Progenitor cell of endocrine pancreas (in vitro differentiated cells): ENCODE results near the gene NMNAT3. TPM values are rescaled to one million over a fixed set of nuclear protein-coding genes. Genes with fewer than 3 reads are reported as not detected.

ENCODE experiments used
- DNase-seq: peaks from one replicate; pipeline ENCODE4 v3.0.0; 2021; ENCODE audit warnings: low spot score; ENCODE audit not compliant: unreplicated experiment
- H3K27ac Mint-ChIP-seq: 2 replicates; pipeline ENCODE4 v1.8.0; 2021; ENCODE audit warnings: mild to moderate bottlenecking, moderate library complexity, mixed read lengths
- H3K27me3 Mint-ChIP-seq: 2 replicates; pipeline ENCODE4 v1.8.0; 2021; ENCODE audit warnings: mixed read lengths
- H3K36me3 Mint-ChIP-seq: 2 replicates; pipeline ENCODE4 v1.8.0; 2022; ENCODE audit warnings: mixed read lengths; ENCODE audit not compliant: insufficient read depth
- H3K4me1 Mint-ChIP-seq: 2 replicates; pipeline ENCODE4 v1.8.0; 2021; ENCODE audit warnings: low read depth, mixed read lengths
- H3K4me3 Mint-ChIP-seq: 2 replicates; pipeline ENCODE4 v1.8.0; 2021; ENCODE audit warnings: low read depth, mild to moderate bottlenecking, moderate library complexity, mixed read lengths
- H3K9me3 Mint-ChIP-seq: 2 replicates; pipeline ENCODE4 v1.8.0; 2021; ENCODE audit warnings: low read depth, mixed read lengths
- total RNA-seq: library from RNA; stranded (reverse); gene quantifications from 2 replicates; pipeline ENCODE4 v1.2.1, GENCODE V29; 2021
- TF ChIP-seq, protein P1 (sequence below): fragments of 200-600 bp; sonication (generic); IDR thresholded peaks from one replicate; pipeline ENCODE4 v1.5.0; 2021; ENCODE audit warnings: antibody characterized with exemption, mild to moderate bottlenecking; ENCODE audit not compliant: unreplicated experiment

NMNAT3 gene
- total RNA-seq, 1 donor from 2014 or later, result 3.5 TPM

GRCh38 chr3:139518926-139519842 is 158.6 kb downstream of the NMNAT3 start:
- no peak for DNase-seq
- Mint-ChIP-seq H3K4me1 (peaks cover 10% of the 10 kb centered on the region), H3K27ac (peak overlapping the region; percentile 91), H3K27me3 (no peaks in the 10 kb centered on the region), H3K4me3 (no peak overlapping the region), H3K36me3 (peaks cover 31% of the 10 kb centered on the region), H3K9me3 (no peaks in the 10 kb centered on the region)
- TF ChIP-seq, protein P1, sequence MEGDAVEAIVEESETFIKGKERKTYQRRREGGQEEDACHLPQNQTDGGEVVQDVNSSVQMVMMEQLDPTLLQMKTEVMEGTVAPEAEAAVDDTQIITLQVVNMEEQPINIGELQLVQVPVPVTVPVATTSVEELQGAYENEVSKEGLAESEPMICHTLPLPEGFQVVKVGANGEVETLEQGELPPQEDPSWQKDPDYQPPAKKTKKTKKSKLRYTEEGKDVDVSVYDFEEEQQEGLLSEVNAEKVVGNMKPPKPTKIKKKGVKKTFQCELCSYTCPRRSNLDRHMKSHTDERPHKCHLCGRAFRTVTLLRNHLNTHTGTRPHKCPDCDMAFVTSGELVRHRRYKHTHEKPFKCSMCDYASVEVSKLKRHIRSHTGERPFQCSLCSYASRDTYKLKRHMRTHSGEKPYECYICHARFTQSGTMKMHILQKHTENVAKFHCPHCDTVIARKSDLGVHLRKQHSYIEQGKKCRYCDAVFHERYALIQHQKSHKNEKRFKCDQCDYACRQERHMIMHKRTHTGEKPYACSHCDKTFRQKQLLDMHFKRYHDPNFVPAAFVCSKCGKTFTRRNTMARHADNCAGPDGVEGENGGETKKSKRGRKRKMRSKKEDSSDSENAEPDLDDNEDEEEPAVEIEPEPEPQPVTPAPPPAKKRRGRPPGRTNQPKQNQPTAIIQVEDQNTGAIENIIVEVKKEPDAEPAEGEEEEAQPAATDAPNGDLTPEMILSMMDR, result no peak

- peaks cover 29% of the 10 kb centered on the region for H3K36me3 Mint-ChIP-seq
- DNase-seq, result no peak
- TF ChIP-seq, protein P1, result no peak
- no peaks in the 10 kb centered on the region for H3K9me3 Mint-ChIP-seq
- peaks cover 10% of the 10 kb centered on the region for H3K4me1 Mint-ChIP-seq
- no peak overlapping the region for H3K4me3 Mint-ChIP-seq
- H3K27ac Mint-ChIP-seq, result no peak overlapping the region
- H3K27me3 Mint-ChIP-seq, result no peaks in the 10 kb centered on the region
Observed at GRCh38 chr3:139518306-139518705, 159.5 kb downstream of the NMNAT3 start.

GRCh38 chr3:139517321-139518065 is 160.3 kb downstream of the NMNAT3 start:
- no peak overlapping the region for H3K27ac Mint-ChIP-seq

GRCh38 chr3:139514741-139515140 is 163.0 kb downstream of the NMNAT3 start:
- Mint-ChIP-seq H3K9me3 (no peaks in the 10 kb centered on the region), H3K27ac (no peak overlapping the region)

More at GRCh38 chr3:139517321-139518065, 160.3 kb downstream of the NMNAT3 start:
- H3K4me3 Mint-ChIP-seq, result no peak overlapping the region
- DNase-seq, result no peak
- no peaks in the 10 kb centered on the region for H3K27me3 Mint-ChIP-seq
- TF ChIP-seq, protein P1, result no peak
- H3K9me3 Mint-ChIP-seq, result no peaks in the 10 kb centered on the region
- peaks cover 10% of the 10 kb centered on the region for H3K4me1 Mint-ChIP-seq
- H3K36me3 Mint-ChIP-seq, result peaks cover 26% of the 10 kb centered on the region

More at GRCh38 chr3:139514741-139515140, 163.0 kb downstream of the NMNAT3 start:
- DNase-seq, result no peak
- TF ChIP-seq, protein P1, result no peak
- H3K36me3 Mint-ChIP-seq, result peaks cover 18% of the 10 kb centered on the region
- H3K27me3 Mint-ChIP-seq, result no peaks in the 10 kb centered on the region
- no peaks in the 10 kb centered on the region for H3K4me1 Mint-ChIP-seq
- no peak overlapping the region for H3K4me3 Mint-ChIP-seq

Other genes starting within 250 kb of the NMNAT3 start
- not detected in 2 replicates for gene RBP2, start 201.5 kb downstream of the NMNAT3 start, total RNA-seq
- 617 and 649 TPM in 2 replicates for gene RBP1, start 138.2 kb downstream of the NMNAT3 start, total RNA-seq